SK-N-SH (cell line): ENCODE data around the gene POP7. TPM values are rescaled to one million over a fixed set of nuclear protein-coding genes. Genes with fewer than 3 reads are reported as not detected.

Experiments used
- CTCF ChIA-PET: fragments of 300-600, 350-600 bp; formaldehyde crosslinking; extraction: SDS; loops from one replicate; lab custom pipeline; 2021; lab: Yijun Ruan, JAX
- POLR2A ChIA-PET: fragments of 350-600 bp; sonication (Branson Sonifier 250); formaldehyde crosslinking; extraction: SDS; loops from one replicate; lab custom pipeline; 2020; ENCODE audit warnings: antibody characterized with exemption, inconsistent platforms; lab: Yijun Ruan, JAX
- DNase-seq: peaks from one replicate; pipeline ENCODE4 v3.0.0; 2012
- H2AFZ ChIP-seq: fragments of 200-600 bp; sonication (generic); 2 replicates; pipeline ENCODE4 v1.8.1; 2016; ENCODE audit warnings: antibody characterized with exemption, mild to moderate bottlenecking, low read depth
- H3F3A ChIP-seq: fragments of 200-600 bp; sonication (generic); replicated peaks from 2 replicates; pipeline ENCODE3; 2016; ENCODE audit warnings: antibody characterized with exemption, mild to moderate bottlenecking; ENCODE audit not compliant: insufficient read depth
- H3K27ac ChIP-seq, 2 experiments: fragments of 200-500 bp in 1 of 2; fragments of 200-600 bp in 1 of 2; sonication (Bioruptor generic) in 1 of 2; sonication (generic), shearing (Covaris generic) in 1 of 2; 2 replicates each; pipeline versions ENCODE4 v1.5.1 to v1.6.1; 2014 to 2016; ENCODE audit warnings: low read depth in 2 of 2, inconsistent platforms in 1 of 2, low read length in 1 of 2, mild to moderate bottlenecking in 1 of 2, mixed read lengths in 1 of 2
- H3K27me3 ChIP-seq: fragments of 200-600 bp; sonication (generic), shearing (Covaris generic); 2 replicates; pipeline ENCODE4 v1.6.1; 2016; ENCODE audit warnings: mixed run types; ENCODE audit not compliant: insufficient read depth
- H3K36me3 ChIP-seq, 2 experiments: fragments of 200-500 bp in 1 of 2; fragments of 200-600 bp in 1 of 2; sonication (Bioruptor generic) in 1 of 2; sonication (generic) in 1 of 2; replicated peaks in 1 of 2; 2 replicates each; pipeline versions ENCODE3 to v1.5.1; 2014 to 2016; ENCODE audit warnings: low read length in 1 of 2, mild to moderate bottlenecking in 1 of 2; ENCODE audit not compliant: insufficient read depth in 2 of 2, control insufficient read depth in 1 of 2
- H3K4me1 ChIP-seq, 2 experiments: fragments of 200-500 bp in 1 of 2; fragments of 200-600 bp in 1 of 2; sonication (Bioruptor generic) in 1 of 2; sonication (generic), shearing (Covaris generic) in 1 of 2; 2 replicates each; pipeline versions ENCODE4 v1.5.1 to v1.6.1; 2014 to 2016; ENCODE audit warnings: low read depth in 1 of 2, low read length in 1 of 2, mixed run types in 1 of 2; ENCODE audit not compliant: insufficient read depth in 2 of 2, control insufficient read depth in 1 of 2
- H3K4me2 ChIP-seq: fragments of 200-600 bp; sonication (generic), shearing (Covaris generic); 2 replicates; pipeline ENCODE4 v1.6.1; 2017; ENCODE audit warnings: mixed run types
- H3K4me3 ChIP-seq, 2 experiments: fragments of 200-500 bp in 1 of 2; fragments of 200-600 bp in 1 of 2; sonication (Bioruptor generic) in 1 of 2; sonication (generic), shearing (Covaris generic) in 1 of 2; 2 replicates each; pipeline versions ENCODE4 v1.5.1 to v1.8.1; 2014 to 2016; ENCODE audit warnings: low read depth in 2 of 2, inconsistent platforms in 1 of 2, low read length in 1 of 2, mild to moderate bottlenecking in 1 of 2, mixed read lengths in 1 of 2, moderate library complexity in 1 of 2
- H3K79me2 ChIP-seq: fragments of 200-600 bp; sonication (generic); 2 replicates; pipeline ENCODE4 v1.8.1; 2017; ENCODE audit warnings: mild to moderate bottlenecking; ENCODE audit not compliant: insufficient read depth
- H3K9ac ChIP-seq: fragments of 200-600 bp; sonication (generic); 2 replicates; pipeline ENCODE4 v1.6.1; 2017; ENCODE audit warnings: mixed run types
- H3K9me2 ChIP-seq: fragments of 200-600 bp; sonication (generic); 2 replicates; pipeline ENCODE4 v1.6.1; 2017; ENCODE audit warnings: mixed run types
- H3K9me3 ChIP-seq: fragments of 200-600 bp; sonication (generic); 2 replicates; pipeline ENCODE4 v1.6.1; 2017; ENCODE audit warnings: mixed run types, mild to moderate bottlenecking, moderate library complexity
- H4K20me1 ChIP-seq: fragments of 200-600 bp; sonication (generic); 2 replicates; pipeline ENCODE4 v1.6.1; 2017; ENCODE audit warnings: mild to moderate bottlenecking, mixed run types; ENCODE audit not compliant: insufficient read depth
- ELF1 ChIP-seq: IDR thresholded peaks from 2 replicates; pipeline ENCODE4 v1.4.0; 2012
- EP300 ChIP-seq, 2 experiments: IDR thresholded peaks; 2 replicates each; pipeline versions ENCODE4 v1.4.0 to v1.6.1; 2012; ENCODE audit warnings: borderline replicate concordance in 1 of 2, low read depth in 1 of 2, low read length in 1 of 2
- EZH2phosphoT487 ChIP-seq: fragments of 200-600 bp; sonication (generic); IDR thresholded peaks from 2 replicates; pipeline ENCODE4 v1.6.1; 2017; ENCODE audit warnings: low read depth, mixed run types, mild to moderate bottlenecking, antibody characterized with exemption, moderate library complexity, borderline replicate concordance
- JUND ChIP-seq: IDR thresholded peaks from 2 replicates; pipeline ENCODE4 v1.4.0; 2012
- MAX ChIP-seq: IDR thresholded peaks from 2 replicates; pipeline ENCODE4 v1.4.0; 2012; ENCODE audit warnings: low read depth
- MXI1 ChIP-seq: IDR thresholded peaks from 2 replicates; pipeline ENCODE4 v1.6.1; 2012; ENCODE audit warnings: mild to moderate bottlenecking, low read depth, low read length, improper control_type of control experiment
- NFIC ChIP-seq: IDR thresholded peaks from 2 replicates; pipeline ENCODE4 v1.4.0; 2012; ENCODE audit warnings: borderline replicate concordance
- NRF1 ChIP-seq: IDR thresholded peaks from 2 replicates; pipeline ENCODE4 v1.6.1; 2012; ENCODE audit warnings: low read depth, mild to moderate bottlenecking, low read length
- PBX3 ChIP-seq: IDR thresholded peaks from 2 replicates; pipeline ENCODE4; 2012
- POLR2AphosphoS5 ChIP-seq: IDR thresholded peaks from 2 replicates; pipeline ENCODE4 v1.6.1; 2012; ENCODE audit warnings: low read depth, low read length
- RCOR1 ChIP-seq: fragments of 150-350 bp; IDR thresholded peaks from 2 replicates; pipeline ENCODE4 v1.6.1; 2017; ENCODE audit warnings: antibody characterized with exemption, low read length
- REST ChIP-seq: IDR thresholded peaks from 2 replicates; pipeline ENCODE4 v1.6.1; 2012; ENCODE audit warnings: mild to moderate bottlenecking, low read depth, low read length, moderate library complexity
- RFX5 ChIP-seq: IDR thresholded peaks from 2 replicates; pipeline ENCODE4 v1.6.1; 2012; ENCODE audit warnings: mild to moderate bottlenecking, improper control_type of control experiment, low read length
- SMC3 ChIP-seq: IDR thresholded peaks from 2 replicates; pipeline ENCODE4 v1.6.1; 2012; ENCODE audit warnings: low read depth, low read length, improper control_type of control experiment
- TAF1 ChIP-seq: IDR thresholded peaks from 2 replicates; pipeline ENCODE4 v1.6.1; 2012; ENCODE audit warnings: low read depth, mild to moderate bottlenecking, low read length, moderate library complexity, borderline replicate concordance
- YY1 ChIP-seq: IDR thresholded peaks from 2 replicates; pipeline ENCODE4 v1.4.0; 2012; ENCODE audit warnings: low read depth, mild to moderate bottlenecking
- ZBTB33 ChIP-seq: IDR thresholded peaks from 2 replicates; pipeline ENCODE4 v1.4.0; 2012; ENCODE audit warnings: low read depth, borderline replicate concordance
- WGBS: methylation state at CpG from one replicate; pipeline ENCODE4 v1.1.6; 2017; ENCODE audit warnings: low lambda C conversion rate; 5-methylcytosine and 5-hydroxymethylcytosine counted together
- polyA plus RNA-seq, 3 experiments: library from polyadenylated mRNA; depleted of rRNA; stranded (reverse); fragments of >200 nt; gene quantifications; 2 replicates each; pipeline ENCODE4 v1.2.3, GENCODE V29; 2012

Gene POP7
- polyA plus RNA-seq, 1 of the 3 experiments (the other 2 are of a cell fraction): 81.8 TPM

GRCh38 chr7:100731937-100732636 lies 26.2 kb downstream of the POP7 start:
- Histone ChIP-seq H3K27ac (no peak overlapping the region), H3K27me3 (peaks cover 15% of the 10 kb centered on the region; the same call in 1 of the 2 replicates), H3K4me3 (no peak overlapping the region), H3F3A (no peaks in the 10 kb centered on the region), H3K9ac (no peak overlapping the region), H3K4me2 (no peak overlapping the region)
- POLR2A ChIA-PET: no interaction called here
- CTCF ChIA-PET: interaction anchor here (1.2 to 2.4 kb wide), 4 partner anchors 9 to 120 kb away, joined by 3 to 8 read pairs (median 4); partner anchors contain the start of genes POP7 and SLC12A9
- WGBS: 60% methylated on average over 11 of the region's 11 CpGs
- TF ChIP-seq TAF1 (no peak), YY1 (no peak), PBX3 (no peak), MAX (no peak), MXI1 (no peak), EZH2phosphoT487 (no peak), SMC3 (no peak), RFX5 (no peak), REST (no peak), POLR2AphosphoS5 (no peak), ELF1 (no peak), JUND (no peak), NFIC (no peak), RCOR1 (no peak), ZBTB33 (no peak), NRF1 (no peak), EP300 (IDR thresholded peaks at IDR 0.05; ENCODE audit: borderline replicate concordance in 1 of 2, low read depth in 1 of 2, low read length in 1 of 2) (no peak)
- TF ChIP-seq, all 33 proteins: peak for 0
- Histone ChIP-seq H2AFZ (no peak overlapping the region), H3K9me2 (no peaks in the 10 kb centered on the region), H3K79me2 (no peaks in the 10 kb centered on the region), H4K20me1 (no peaks in the 10 kb centered on the region), H3K4me1 (no peaks in the 10 kb centered on the region), H3K36me3 (no peaks in the 10 kb centered on the region), H3K9me3 (no peaks in the 10 kb centered on the region)
- DNase-seq: no peak
